Thyroid gland (tissue), 4 donors: ENCODE data around the gene FAM118B.

Source experiments
- POLR2A ChIP-seq, 2 donors: fragments of 450-650 bp; IDR thresholded peaks; one replicate each; pipeline ENCODE4 v1.6.1; 2017; ENCODE audit warnings: antibody characterized with exemption in 2 of 2, mild to moderate bottlenecking in 2 of 2, moderate library complexity in 1 of 2
- TF ChIP-seq, protein P1 (sequence below), 6 experiments: fragments of 200-600 bp in 3 of 6; fragments of 450-650 bp in 3 of 6; sonication (generic) in 3 of 6; IDR thresholded peaks; one replicate each; pipeline ENCODE4 v1.5.1; 2016 to 2019; ENCODE audit warnings: antibody characterized with exemption in 6 of 6, mild to moderate bottlenecking in 2 of 6, inconsistent platforms in 1 of 6, moderate library complexity in 1 of 6

DNA sequence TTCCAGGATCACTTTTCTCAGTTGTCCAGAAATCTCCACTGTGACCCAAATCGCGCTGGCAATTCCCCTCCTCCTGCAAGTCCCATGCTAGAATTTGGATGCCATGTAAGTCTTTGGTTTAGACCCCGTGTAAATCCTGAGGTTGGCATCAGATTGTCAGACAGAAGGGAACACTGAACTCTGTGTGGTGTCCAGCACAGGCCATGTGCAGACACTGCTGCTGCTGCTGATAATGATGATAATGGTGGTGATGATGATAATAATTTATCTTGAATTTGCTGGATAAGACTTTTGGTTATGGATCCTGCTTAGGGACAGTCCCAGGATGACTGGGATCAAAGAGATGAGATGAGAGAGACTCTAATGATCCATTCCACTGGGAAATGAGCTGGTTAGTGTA, 45.2 kb upstream of the FAM118B start:
- TF ChIP-seq POLR2A (IDR thresholded peaks at IDR 0.05), result no peak
- TF ChIP-seq, protein P1, sequence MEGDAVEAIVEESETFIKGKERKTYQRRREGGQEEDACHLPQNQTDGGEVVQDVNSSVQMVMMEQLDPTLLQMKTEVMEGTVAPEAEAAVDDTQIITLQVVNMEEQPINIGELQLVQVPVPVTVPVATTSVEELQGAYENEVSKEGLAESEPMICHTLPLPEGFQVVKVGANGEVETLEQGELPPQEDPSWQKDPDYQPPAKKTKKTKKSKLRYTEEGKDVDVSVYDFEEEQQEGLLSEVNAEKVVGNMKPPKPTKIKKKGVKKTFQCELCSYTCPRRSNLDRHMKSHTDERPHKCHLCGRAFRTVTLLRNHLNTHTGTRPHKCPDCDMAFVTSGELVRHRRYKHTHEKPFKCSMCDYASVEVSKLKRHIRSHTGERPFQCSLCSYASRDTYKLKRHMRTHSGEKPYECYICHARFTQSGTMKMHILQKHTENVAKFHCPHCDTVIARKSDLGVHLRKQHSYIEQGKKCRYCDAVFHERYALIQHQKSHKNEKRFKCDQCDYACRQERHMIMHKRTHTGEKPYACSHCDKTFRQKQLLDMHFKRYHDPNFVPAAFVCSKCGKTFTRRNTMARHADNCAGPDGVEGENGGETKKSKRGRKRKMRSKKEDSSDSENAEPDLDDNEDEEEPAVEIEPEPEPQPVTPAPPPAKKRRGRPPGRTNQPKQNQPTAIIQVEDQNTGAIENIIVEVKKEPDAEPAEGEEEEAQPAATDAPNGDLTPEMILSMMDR (IDR thresholded peaks at IDR 0.05), result no peak
